HepG2 (cell line): ENCODE results near the gene NLRP2B. TPM values are rescaled to one million over a fixed set of nuclear protein-coding genes. Genes with fewer than 3 reads are reported as not detected.
A peak's percentile ranks its signal among the peaks of the same experiment; 100 is the strongest.

Experiments used
- BCL6 ChIP-seq: IDR thresholded peaks from 2 replicates; pipeline ENCODE4 v1.6.1; 2016; ENCODE audit warnings: missing genetic modification reagents, missing compliant biosample characterization
- FOXA3 ChIP-seq: IDR thresholded peaks from 2 replicates; pipeline ENCODE4 v1.6.1; 2016; ENCODE audit warnings: missing genetic modification reagents, missing compliant biosample characterization
- FOXJ3 ChIP-seq: sonication (generic); formaldehyde crosslinking; IDR thresholded peaks from 2 replicates; pipeline ENCODE4 v1.4.0; 2020; ENCODE audit warnings: missing genetic modification reagents, mild to moderate bottlenecking, borderline replicate concordance
- SATB2 ChIP-seq: sonication (generic); formaldehyde crosslinking; IDR thresholded peaks from 2 replicates; pipeline ENCODE4 v1.5.0; 2020; ENCODE audit warnings: missing genetic modification reagents
- SOX13 ChIP-seq, 3 experiments: fragments of 450-650 bp in 1 of 3; sonication (generic) in 1 of 3; formaldehyde crosslinking in 1 of 3; IDR thresholded peaks in 2 of 3; conservative IDR thresholded peaks in 1 of 3; 2 replicates each; pipeline versions ENCODE4 v1.5.0 to v1.6.1; 2016 to 2020; ENCODE audit warnings: antibody characterized with exemption in 1 of 3, mild to moderate bottlenecking in 1 of 3, missing compliant biosample characterization in 1 of 3, missing genetic modification reagents in 1 of 3, moderate library complexity in 1 of 3
- XBP1 ChIP-seq: sonication (generic); formaldehyde crosslinking; IDR thresholded peaks from 2 replicates; pipeline ENCODE4 v1.5.0; 2020; ENCODE audit warnings: missing genetic modification reagents
- ZMYM4 ChIP-seq: sonication (generic); formaldehyde crosslinking; IDR thresholded peaks from 2 replicates; pipeline ENCODE4 v1.8.1; 2023; ENCODE audit warnings: mild to moderate bottlenecking, missing genetic modification reagents
- ZNF24 ChIP-seq: fragments of 450-650 bp; IDR thresholded peaks from 2 replicates; pipeline ENCODE4 v1.6.1; 2017; ENCODE audit warnings: antibody characterized with exemption, mild to moderate bottlenecking
- ZNF281 ChIP-seq: sonication (generic); formaldehyde crosslinking; IDR thresholded peaks from 2 replicates; pipeline ENCODE4 v1.4.0; 2020; ENCODE audit warnings: missing genetic modification reagents, borderline replicate concordance
- ZNF30 ChIP-seq: sonication (generic); formaldehyde crosslinking; IDR thresholded peaks from 2 replicates; pipeline ENCODE4 v1.5.0; 2020; ENCODE audit warnings: mild to moderate bottlenecking, missing genetic modification reagents
- ZNF7 ChIP-seq: IDR thresholded peaks from 2 replicates; pipeline ENCODE4 v1.6.1; 2016; ENCODE audit warnings: missing biosample characterization, missing genetic modification reagents
- ZNF891 ChIP-seq: sonication (generic); formaldehyde crosslinking; IDR thresholded peaks from 2 replicates; pipeline ENCODE4 v1.5.0; 2020; ENCODE audit warnings: mild to moderate bottlenecking, missing genetic modification reagents
- ZSCAN29 ChIP-seq: sonication (generic); formaldehyde crosslinking; conservative IDR thresholded peaks from 2 replicates; pipeline ENCODE4 v1.4.0; 2020; ENCODE audit warnings: mild to moderate bottlenecking, missing genetic modification reagents
- ZSCAN5A ChIP-seq: sonication (generic); formaldehyde crosslinking; IDR thresholded peaks from 2 replicates; pipeline ENCODE4 v1.8.0; 2022; ENCODE audit warnings: mild to moderate bottlenecking, missing genetic modification reagents, borderline replicate concordance
- polyA plus RNA-seq, 8 experiments: library from polyadenylated mRNA; depleted of rRNA in 3 of 8; stranded (reverse) in 7 of 8; unstranded in 1 of 8; fragments of >200 nt; fragmentation: Illumina TruSeq in 4 of 8; extraction: Trizol in 4 of 8; gene quantifications; 2 replicates each; pipeline versions ENCODE4 v1.2.1 to v1.2.3, GENCODE V29; 2011 to 2016; ENCODE audit warnings: low read depth in 4 of 8, missing spikeins in 1 of 8, mixed read lengths in 1 of 8; ENCODE audit not compliant: insufficient read depth in 1 of 8
- total RNA-seq, 5 experiments: library from RNA; depleted of rRNA; stranded (reverse); fragments of >200 nt; fragmentation: Illumina TruSeq; extraction: Trizol; gene quantifications; 2 replicates each; pipeline ENCODE4 v1.2.3, GENCODE V29; 2016; ENCODE audit warnings: low read depth in 1 of 5
- TF ChIP-seq, protein P1 (sequence below): IDR thresholded peaks from 2 replicates; pipeline ENCODE4 v1.4.0; 2020; ENCODE audit warnings: mild to moderate bottlenecking, missing genetic modification reagents
- TF ChIP-seq, protein P2 (sequence below): sonication (generic); formaldehyde crosslinking; IDR thresholded peaks from 2 replicates; pipeline ENCODE4 v1.4.0; 2020; ENCODE audit warnings: missing genetic modification reagents, mild to moderate bottlenecking, borderline replicate concordance
- TF ChIP-seq, protein P3 (sequence below): sonication (generic); formaldehyde crosslinking; IDR thresholded peaks from 2 replicates; pipeline ENCODE4 v1.8.0; 2022; ENCODE audit warnings: missing genetic modification reagents, mild to moderate bottlenecking, moderate library complexity, borderline replicate concordance

Gene NLRP2B
- total and polyA plus RNA-seq, 2 of the 13 experiments (the other 11 are each of a cell fraction or from before 2014, with no cell fraction given): not detected

DNA sequence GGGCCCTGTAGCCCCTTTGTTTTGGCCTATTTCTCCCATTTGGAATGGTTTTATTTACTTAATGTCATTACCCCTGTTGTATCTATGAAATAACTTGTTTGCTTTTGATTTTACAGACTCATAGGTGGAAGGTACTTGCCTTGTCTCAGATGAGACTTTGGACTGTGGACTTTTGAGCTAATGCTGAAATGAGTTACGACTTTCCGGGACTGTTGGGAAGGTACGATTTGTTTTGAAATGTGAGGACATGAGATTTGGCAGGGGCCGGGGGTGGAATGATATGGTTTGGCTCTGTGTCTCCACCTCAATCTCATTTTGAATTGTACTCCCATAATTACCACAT lies 39.4 kb downstream of the NLRP2B start (continued):
- TF ChIP-seq ZSCAN5A (CRISPR knock-in tag) (peak; percentile 64; the same call in 1 of the 2 replicates), ZNF281 (CRISPR knock-in tag) (no peak), ZNF7 (no peak), ZNF30 (CRISPR knock-in tag) (no peak), SOX13 (IDR thresholded peaks at IDR 0.05) (no peak), SOX13 (CRISPR knock-in tag; conservative IDR thresholded peaks at IDR 0.05 in 1 of 2, IDR thresholded peaks at IDR 0.05 in 1 of 2) (peak in 1 of 2 experiments; percentile 68; a peak in 2 of 4 replicates), SATB2 (no peak), ZNF24 (no peak), FOXJ3 (CRISPR knock-in tag) (no peak), ZMYM4 (peak; percentile 29; the same call in 1 of the 2 replicates), ZSCAN29 (CRISPR knock-in tag) (no peak), ZNF891 (CRISPR knock-in tag) (no peak), FOXA3 (CRISPR knock-in tag) (peak; percentile 62), BCL6 (CRISPR knock-in tag) (0 out of 2 replicates have a peak, but pooled peaks have one; percentile 16), XBP1 (no peak)
- TF ChIP-seq, protein P1, sequence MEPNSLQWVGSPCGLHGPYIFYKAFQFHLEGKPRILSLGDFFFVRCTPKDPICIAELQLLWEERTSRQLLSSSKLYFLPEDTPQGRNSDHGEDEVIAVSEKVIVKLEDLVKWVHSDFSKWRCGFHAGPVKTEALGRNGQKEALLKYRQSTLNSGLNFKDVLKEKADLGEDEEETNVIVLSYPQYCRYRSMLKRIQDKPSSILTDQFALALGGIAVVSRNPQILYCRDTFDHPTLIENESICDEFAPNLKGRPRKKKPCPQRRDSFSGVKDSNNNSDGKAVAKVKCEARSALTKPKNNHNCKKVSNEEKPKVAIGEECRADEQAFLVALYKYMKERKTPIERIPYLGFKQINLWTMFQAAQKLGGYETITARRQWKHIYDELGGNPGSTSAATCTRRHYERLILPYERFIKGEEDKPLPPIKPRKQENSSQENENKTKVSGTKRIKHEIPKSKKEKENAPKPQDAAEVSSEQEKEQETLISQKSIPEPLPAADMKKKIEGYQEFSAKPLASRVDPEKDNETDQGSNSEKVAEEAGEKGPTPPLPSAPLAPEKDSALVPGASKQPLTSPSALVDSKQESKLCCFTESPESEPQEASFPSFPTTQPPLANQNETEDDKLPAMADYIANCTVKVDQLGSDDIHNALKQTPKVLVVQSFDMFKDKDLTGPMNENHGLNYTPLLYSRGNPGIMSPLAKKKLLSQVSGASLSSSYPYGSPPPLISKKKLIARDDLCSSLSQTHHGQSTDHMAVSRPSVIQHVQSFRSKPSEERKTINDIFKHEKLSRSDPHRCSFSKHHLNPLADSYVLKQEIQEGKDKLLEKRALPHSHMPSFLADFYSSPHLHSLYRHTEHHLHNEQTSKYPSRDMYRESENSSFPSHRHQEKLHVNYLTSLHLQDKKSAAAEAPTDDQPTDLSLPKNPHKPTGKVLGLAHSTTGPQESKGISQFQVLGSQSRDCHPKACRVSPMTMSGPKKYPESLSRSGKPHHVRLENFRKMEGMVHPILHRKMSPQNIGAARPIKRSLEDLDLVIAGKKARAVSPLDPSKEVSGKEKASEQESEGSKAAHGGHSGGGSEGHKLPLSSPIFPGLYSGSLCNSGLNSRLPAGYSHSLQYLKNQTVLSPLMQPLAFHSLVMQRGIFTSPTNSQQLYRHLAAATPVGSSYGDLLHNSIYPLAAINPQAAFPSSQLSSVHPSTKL (CRISPR knock-in tag): peak; percentile 58
- TF ChIP-seq, protein P2, sequence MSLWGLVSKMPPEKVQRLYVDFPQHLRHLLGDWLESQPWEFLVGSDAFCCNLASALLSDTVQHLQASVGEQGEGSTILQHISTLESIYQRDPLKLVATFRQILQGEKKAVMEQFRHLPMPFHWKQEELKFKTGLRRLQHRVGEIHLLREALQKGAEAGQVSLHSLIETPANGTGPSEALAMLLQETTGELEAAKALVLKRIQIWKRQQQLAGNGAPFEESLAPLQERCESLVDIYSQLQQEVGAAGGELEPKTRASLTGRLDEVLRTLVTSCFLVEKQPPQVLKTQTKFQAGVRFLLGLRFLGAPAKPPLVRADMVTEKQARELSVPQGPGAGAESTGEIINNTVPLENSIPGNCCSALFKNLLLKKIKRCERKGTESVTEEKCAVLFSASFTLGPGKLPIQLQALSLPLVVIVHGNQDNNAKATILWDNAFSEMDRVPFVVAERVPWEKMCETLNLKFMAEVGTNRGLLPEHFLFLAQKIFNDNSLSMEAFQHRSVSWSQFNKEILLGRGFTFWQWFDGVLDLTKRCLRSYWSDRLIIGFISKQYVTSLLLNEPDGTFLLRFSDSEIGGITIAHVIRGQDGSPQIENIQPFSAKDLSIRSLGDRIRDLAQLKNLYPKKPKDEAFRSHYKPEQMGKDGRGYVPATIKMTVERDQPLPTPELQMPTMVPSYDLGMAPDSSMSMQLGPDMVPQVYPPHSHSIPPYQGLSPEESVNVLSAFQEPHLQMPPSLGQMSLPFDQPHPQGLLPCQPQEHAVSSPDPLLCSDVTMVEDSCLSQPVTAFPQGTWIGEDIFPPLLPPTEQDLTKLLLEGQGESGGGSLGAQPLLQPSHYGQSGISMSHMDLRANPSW (CRISPR knock-in tag): no peak
- TF ChIP-seq, protein P3, sequence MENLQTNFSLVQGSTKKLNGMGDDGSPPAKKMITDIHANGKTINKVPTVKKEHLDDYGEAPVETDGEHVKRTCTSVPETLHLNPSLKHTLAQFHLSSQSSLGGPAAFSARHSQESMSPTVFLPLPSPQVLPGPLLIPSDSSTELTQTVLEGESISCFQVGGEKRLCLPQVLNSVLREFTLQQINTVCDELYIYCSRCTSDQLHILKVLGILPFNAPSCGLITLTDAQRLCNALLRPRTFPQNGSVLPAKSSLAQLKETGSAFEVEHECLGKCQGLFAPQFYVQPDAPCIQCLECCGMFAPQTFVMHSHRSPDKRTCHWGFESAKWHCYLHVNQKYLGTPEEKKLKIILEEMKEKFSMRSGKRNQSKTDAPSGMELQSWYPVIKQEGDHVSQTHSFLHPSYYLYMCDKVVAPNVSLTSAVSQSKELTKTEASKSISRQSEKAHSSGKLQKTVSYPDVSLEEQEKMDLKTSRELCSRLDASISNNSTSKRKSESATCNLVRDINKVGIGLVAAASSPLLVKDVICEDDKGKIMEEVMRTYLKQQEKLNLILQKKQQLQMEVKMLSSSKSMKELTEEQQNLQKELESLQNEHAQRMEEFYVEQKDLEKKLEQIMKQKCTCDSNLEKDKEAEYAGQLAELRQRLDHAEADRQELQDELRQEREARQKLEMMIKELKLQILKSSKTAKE: no peak
